NCI-H226 (cell line): ENCODE results near the gene PFKFB4.
A peak's percentile ranks its signal among the peaks of the same experiment; 100 is the strongest.
"Not testable (repeated sequence)": the region's sequence is repeated elsewhere in the genome, so short reads cannot be mapped to it uniquely, and the experiment has no call there.

ENCODE experiments used
- DNase-seq: peaks from one replicate; pipeline ENCODE4 v3.0.0-alpha.2; 2015

PFKFB4 gene

DNA sequence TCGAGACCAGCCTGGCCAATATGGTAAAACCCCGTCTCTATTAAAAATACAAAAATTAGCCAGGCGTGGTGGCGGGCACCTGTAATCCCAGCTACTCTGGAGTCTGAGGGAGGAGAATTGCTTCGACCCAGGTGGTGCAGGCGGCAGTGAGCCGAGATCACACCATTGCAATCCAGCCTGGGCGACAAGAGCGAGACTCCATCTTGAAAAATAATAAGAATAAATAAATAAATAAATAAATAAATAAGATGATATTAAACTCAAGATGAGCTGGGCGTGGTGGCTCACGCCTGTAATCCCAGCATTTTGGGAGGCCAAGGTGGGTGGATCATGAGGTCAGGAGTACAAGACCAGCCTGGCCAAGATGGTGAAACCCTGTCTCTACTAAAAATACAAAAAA, 75.7 kb downstream of the PFKFB4 start:
- not testable (repeated sequence) for DNase-seq

- DNase-seq, result no peak
Measured at GRCh38 chr3:48478626-48479555, 77.7 kb downstream of the PFKFB4 start.

DNA sequence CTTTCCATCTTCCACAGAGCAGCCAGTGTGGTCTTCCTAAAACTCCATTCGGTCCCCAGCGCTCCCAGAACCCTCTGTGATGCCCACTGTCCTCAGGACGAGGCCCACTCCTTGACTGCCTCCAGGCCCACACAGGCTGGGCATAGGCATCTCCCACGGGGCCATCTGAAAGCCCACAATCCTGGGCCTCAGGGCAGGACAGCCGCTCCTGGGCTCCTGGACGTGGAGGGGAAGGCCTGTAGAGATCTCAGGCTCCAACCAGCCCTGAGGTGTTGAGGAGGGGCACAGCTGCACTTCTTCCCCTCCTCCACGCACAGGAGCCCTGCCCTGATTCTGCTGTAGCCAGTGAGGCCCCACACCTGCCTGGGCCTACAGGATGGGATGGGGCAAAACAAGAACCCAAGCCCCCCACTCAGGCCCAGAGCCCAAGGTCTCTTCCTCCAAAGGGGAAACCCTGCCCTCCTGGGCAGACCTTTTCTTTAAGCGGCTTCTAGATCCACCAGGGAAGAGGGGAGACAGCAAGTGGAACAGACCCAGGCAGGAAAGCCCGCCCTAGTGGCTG, 78.6 kb downstream of the PFKFB4 start:
- no peak for DNase-seq

GRCh38 chr3:48476426-48477053, 80.1 kb downstream of the PFKFB4 start:
- no peak for DNase-seq

DNA sequence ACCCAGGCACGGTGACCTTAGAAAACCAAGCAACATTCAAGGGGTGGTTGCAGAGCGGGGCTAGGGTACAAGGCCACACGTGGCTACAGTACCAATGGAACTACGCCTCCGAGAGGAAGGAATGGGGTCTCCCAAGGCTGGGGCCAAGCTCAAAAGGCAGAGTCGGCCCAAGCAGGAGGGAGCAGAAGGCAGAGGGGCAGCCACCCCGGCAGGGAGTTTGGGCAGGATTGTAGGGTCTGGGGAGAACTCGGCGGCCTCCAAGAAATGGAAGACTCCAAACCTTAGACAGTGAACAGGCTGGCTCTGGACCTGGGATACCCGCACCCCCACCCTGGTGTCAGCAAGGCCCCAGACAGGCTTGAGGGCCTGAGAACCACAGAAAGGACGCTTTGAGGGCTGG, 81.4 kb downstream of the PFKFB4 start:
- DNase-seq, result no peak

GRCh38 chr3:48474619-48475018, 82.0 kb downstream of the PFKFB4 start:
- no peak for DNase-seq

DNA sequence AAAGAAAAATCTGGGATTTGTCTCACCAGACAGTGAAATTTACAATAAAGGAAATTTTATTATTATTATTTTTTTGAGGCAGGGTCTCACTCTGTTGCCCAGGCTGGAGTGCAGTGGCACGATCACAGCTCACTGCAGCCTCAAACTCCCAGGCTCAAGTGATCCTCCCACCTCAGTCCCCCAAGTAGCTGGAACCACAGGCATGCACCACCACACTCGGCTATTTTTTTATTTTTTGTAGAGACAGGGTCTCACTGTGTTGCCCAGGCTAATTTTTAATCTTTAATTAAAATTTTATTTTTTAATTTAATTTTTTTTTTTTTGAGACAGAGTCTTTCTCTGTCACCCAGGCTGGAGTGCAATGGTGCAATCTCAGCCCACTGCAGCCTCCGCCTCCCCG, 82.6 kb downstream of the PFKFB4 start:
- not testable (repeated sequence) for DNase-seq

- no peak for DNase-seq
Measured at GRCh38 chr3:48473617-48473952, 83.0 kb downstream of the PFKFB4 start.

DNA sequence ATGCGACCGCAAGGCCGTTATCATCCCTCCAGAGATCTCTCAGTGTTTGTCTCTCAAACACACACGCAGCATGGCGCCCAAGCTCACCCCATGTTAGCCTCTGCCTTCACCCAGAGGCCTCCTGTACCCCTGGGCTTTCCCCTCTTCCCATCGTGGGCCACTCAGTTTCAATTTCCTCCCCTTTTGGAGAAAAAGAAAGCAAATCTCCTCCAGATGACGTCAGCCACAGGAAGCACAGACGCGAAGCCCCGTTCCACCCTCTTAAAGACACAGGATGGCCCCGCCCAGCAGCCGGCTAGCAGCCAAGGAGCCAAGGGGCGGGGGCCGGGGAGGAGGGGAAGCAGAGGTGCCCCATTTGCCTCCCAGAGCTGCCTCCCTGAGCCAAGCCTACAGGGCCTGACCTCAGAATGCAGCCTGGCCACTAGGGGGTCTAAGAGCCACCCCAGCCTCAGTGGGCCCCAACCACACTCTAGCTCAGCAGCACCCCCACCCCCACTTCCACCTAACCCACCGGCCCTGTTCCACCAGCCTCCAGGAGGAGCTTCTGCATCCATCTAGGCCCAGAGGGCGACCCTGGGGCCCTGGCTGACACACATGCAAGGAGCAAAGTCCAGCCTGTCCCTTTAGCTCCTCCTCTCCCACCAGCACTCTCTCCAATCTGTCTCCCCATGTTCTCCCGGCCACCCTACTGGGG, 83.5 kb downstream of the PFKFB4 start:
- peak; percentile 93 for DNase-seq

DNA sequence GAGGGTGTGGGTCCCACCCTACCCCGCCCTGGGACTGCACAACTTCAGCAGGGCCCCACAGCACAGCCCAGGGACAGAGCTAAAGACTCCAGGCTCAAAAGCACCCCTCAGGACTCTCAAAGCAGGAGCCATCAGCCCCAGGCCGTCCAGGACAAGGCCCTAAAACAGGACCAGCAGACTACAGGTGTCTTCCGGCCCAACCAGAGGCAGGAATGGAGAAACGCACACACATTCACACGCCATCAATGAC, 84.0 kb downstream of the PFKFB4 start:
- no peak for DNase-seq

DNA sequence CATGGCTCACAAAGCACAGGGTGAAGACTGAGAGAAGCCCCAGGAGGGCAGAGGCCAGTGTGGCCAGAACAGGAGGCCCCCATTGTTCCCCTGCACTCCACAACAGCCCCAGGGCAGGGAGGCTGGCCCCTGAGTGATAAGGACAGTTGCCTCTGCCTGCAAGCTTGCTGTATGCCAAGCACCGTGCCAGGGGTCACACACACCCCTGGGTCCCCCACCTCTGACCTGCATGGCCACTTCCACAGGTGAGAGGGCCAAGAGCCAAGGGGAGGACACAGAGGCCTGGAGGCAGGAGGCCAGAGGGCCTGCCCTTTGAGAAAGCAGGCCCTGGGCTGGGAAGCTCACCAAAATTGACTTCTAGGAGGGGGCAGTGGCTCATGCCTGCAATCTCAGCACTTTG, 86.3 kb downstream of the PFKFB4 start:
- no peak for DNase-seq

DNA sequence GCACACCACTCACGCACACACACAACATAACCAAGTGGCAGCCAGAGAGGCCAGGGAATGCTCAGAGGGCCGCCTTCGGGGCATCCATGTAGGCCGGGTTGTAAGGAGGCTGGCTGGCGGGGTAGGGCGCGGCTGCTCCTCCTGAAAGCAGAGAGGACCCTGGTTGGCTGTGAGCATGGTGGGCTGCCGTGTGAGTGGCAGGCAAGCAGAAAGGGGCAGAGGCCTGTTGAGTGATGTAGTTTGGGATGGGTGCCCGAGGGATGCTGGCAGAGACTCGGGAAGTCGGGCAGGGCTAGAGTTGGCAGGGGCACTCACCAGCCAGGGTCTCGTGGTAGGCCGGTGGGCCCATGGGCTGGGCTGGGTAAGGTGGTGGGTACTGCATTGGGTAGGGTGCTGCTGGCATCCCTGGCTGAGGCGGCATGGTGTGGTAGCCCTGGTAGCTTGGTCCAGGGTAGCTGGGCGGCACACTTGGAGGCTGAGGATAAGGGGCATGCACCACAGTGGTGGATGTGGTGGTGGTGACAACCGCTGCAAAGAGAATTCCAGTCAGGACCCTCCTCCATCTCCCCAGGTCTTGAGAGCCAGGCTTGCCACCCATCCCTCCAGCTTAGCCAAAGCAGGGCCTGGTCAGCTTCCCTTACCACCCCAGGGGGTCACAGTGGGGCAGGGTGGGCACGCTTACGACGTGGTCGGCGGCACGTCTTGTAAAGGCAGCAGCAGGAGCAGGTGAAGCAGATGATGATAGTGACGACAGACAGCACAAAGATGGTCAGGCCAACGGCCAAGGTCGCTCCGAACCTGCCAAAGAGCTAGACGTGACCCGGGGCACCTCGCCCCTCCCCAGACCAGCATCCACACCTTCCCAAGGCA, 87.3 kb downstream of the PFKFB4 start:
- DNase-seq, result no peak

- no peak for DNase-seq
Measured at GRCh38 chr3:48468329-48468731, 88.3 kb downstream of the PFKFB4 start.
